ENCODE data around the gene CD27.
"Not testable (repeated sequence)": the region's sequence is repeated elsewhere in the genome, so short reads cannot be mapped to it uniquely, and the experiment has no call there.

The CD27 gene

DNA sequence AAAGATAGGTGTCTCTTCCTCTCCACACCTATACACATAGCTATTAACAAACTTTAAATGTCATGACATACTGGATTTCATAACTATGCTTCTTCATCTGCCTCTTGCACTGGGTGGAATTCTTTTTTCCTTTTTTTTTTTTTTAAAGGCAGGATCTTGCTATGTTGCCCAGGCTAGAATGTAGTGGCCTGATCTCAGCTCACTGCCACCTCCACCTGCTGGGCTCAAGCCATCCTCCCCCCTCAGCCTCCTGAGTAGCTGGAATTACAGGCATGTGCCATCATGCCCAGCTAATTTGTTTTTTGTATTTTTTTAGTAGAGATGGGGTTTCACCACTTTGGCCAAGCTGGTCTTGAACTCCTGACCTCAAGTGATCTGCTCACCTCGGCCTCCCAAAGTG is 43.5 kb downstream of the CD27 start:
- DNase-seq (ENCODE audit: low read depth) = no peak

GRCh38 chr12:6489449-6489848 is 44.7 kb downstream of the CD27 start:
- no peak for DNase-seq (ENCODE audit: low read depth)

- DNase-seq (ENCODE audit: low read depth) = not testable (repeated sequence)
Observed at GRCh38 chr12:6490673-6491072, 45.9 kb downstream of the CD27 start.

DNA sequence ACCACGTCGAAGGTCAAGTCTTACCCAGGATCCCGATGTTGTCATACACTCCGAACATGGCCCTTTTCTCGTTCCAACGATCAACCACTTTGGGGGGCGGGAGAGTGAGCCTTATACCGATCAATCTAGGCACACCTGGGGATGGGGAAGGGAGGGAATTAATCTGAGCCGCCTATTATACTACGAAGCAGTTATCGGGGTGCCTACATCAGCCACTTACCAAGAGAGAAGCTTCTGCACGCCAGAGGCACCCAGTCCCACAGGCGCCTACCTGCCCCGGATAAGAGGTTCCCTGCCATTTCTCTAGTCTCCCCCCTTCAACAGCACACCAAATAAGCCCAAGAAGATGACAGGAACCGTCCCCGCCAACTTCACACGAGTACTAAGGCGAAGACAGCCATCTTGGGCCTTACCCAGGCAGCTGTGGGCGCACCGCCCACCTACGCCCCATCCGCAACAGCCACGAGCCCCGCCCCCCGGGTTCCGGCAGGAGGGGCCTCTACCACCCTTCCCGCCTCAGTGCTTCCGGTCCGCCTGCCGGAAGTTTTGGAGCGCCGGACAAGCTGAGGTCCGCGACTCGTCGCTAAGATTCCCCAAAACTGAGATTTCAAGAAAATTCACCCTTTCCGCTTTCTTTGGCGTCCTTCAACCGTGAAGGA is 48.2 kb downstream of the CD27 start, which contains the start of gene MRPL51:
TSS of gene MRPL51 (minus strand) at position 425 of the 659 bp plus-strand sequence. CDS start at position 299, 126 bp downstream.
- peak; percentile 91 for DNase-seq (ENCODE audit: low read depth)

DNA sequence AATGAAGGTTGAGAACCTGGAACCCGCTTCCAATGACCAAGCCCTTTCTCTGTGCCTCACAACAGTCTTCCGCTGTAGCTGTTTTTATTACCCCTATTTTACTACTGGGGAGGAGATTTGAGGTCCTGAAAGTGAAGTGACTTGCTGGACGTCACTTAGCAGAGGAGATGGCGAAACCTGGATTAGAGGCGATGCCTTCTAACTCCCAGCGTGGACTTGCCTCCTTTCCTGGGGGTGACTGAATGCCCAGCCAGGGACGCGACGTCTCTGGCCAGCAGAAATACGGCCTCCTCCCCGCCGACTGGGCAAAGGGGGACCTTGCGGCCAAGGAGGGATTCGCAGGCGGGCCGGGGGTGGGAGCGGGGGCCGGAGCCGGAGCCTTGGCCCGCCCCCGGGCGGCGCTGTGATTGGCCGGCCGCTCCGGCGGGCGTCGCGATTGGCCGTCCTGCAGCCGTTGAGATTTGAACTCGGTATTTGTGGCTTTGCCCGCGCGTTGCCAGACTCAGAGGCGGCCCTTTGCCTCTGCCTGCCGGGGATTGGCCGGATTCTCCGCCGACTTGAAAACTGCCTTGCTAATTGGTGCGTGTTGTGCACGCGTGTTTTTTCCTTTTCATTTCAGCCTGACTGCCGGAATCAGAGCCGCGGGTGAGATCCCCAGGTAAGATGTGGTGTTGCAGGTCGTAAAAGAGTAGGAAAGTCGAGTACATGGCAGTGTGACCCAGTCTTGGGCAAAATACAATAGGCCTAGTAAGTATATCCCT is 48.9 kb downstream of the CD27 start, which contains the start of gene NCAPD2:
TSS of gene NCAPD2 (plus strand) at position 606 of the 761 bp plus-strand sequence. CDS start 997 bp downstream, outside the sequence.
- DNase-seq (ENCODE audit: low read depth) = peak; percentile 91

GRCh38 chr12:6494258-6494743 is 49.5 kb downstream of the CD27 start:
- DNase-seq (ENCODE audit: low read depth) = no peak

DNA sequence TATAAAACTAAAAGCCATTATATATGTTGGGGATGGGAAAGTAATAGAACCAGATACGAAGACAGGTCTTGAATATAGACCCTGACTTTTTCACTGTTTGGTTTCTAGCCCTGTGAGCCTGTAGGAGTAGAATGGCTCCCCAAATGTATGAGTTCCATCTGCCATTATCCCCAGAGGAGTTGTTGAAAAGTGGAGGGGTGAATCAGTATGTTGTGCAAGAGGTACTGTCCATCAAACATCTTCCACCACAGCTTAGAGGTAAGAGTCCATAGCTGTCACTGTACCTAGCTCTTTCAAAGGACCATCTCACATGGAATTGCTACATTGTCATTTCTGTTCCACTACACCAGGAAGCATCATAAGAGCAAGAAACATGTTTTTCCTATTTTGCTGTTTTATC is 50.2 kb downstream of the CD27 start:
- DNase-seq (ENCODE audit: low read depth) = no peak

- not testable (repeated sequence) for DNase-seq (ENCODE audit: low read depth)
Observed at GRCh38 chr12:6497291-6497690, 52.5 kb downstream of the CD27 start.

DNA sequence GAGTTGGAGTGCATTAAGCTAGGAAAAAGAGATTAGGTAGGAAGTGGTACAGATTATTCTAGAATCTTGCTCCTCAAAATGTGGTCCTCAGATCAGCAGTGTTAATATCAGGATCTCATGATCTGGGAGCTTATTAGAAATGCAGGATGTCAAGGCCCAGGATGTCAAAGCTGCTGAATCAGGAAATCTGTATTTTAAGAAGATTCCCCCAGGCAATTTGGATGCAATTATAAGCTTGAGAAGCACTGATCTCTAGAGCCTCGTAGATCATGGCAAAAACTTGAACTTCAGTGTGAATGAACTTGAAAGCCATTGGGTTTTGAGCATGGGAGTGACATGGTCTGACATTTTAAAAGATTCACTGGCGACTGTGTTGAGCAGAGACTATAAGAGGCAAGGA is 55.7 kb downstream of the CD27 start:
- no peak for DNase-seq (ENCODE audit: low read depth)

Measured in activated T-helper 1 cell treated with Interleukin-2 at 50 U/mL for 16 hours (primary cell).